HCT116 (cell line): Measurements from ENCODE around the gene SH2B2. TPM values are rescaled to one million over a fixed set of nuclear protein-coding genes. Genes with fewer than 3 reads are reported as not detected.

Experiments
- ATAC-seq: fragments of 200-7000 bp; cut with Tn5 transposase; 2 replicates; pipeline ENCODE4 v1.9.1; 2020; ENCODE audit warnings: mild to moderate bottlenecking, moderate library complexity
- BruUV-seq: library from RNA; stranded (reverse); fragments of 400-500 nt; replicated peaks from 2 replicates; lab custom pipeline; 2021; lab: Mats Ljungman, UMichigan
- CTCF ChIA-PET: fragments of 300-600 bp; sonication (Branson Sonifier 250); formaldehyde crosslinking; loops from one replicate; lab custom pipeline; 2021; ENCODE audit warnings: antibody characterized with exemption; lab: Charles Lee
- POLR2A ChIA-PET: fragments of 300-600, 350-600 bp; sonication (Branson Sonifier 250); formaldehyde crosslinking; loops from one replicate; lab custom pipeline; 2021; ENCODE audit warnings: antibody characterized with exemption; lab: Charles Lee
- RAD21 ChIA-PET, 2 experiments: fragments of 300-600 bp; sonication (Branson Sonifier 250); formaldehyde crosslinking; loops; one replicate each; lab custom pipeline; 2023; ENCODE audit warnings: low total read pairs in 2 of 2; ENCODE audit not compliant: uncharacterized antibody in 2 of 2, unreplicated experiment in 2 of 2, low non-redundant PET in 1 of 2; lab: Charles Lee
- DNase-seq: peaks from one replicate; pipeline ENCODE4 v3.0.0-alpha.2; 2010; ENCODE audit warnings: low read depth, low spot score
- H2AFZ ChIP-seq: fragments of 200-600 bp; shearing (Covaris generic), sonication (generic); 2 replicates; pipeline ENCODE4 v1.6.1; 2017; ENCODE audit warnings: low read depth, mixed run types, mixed read lengths, antibody characterized with exemption, low read length; ENCODE audit not compliant: poor library complexity, severe bottlenecking
- H3K27ac ChIP-seq: 2 replicates; pipeline ENCODE4 v1.5.1; 2012; ENCODE audit warnings: low read depth, low read length
- H3K27me3 ChIP-seq: fragments of 200-600 bp; sonication (generic); 2 replicates; pipeline ENCODE4 v1.6.1; 2016; ENCODE audit warnings: mixed run types, low read length, mixed read lengths; ENCODE audit not compliant: insufficient read depth
- H3K36me3 ChIP-seq, 2 experiments: fragments of 200-500 bp in 1 of 2; fragments of 200-600 bp in 1 of 2; sonication (Bioruptor generic) in 1 of 2; sonication (generic) in 1 of 2; 2 replicates each; pipeline versions ENCODE4 v1.5.1 to v1.6.1; 2014 to 2016; ENCODE audit warnings: low read length in 2 of 2, inconsistent platforms in 1 of 2, mixed read lengths in 1 of 2, mixed run types in 1 of 2; ENCODE audit not compliant: insufficient read depth in 2 of 2, control insufficient read depth in 1 of 2
- H3K4me1 ChIP-seq, 2 experiments: fragments of 200-600 bp in 1 of 2; sonication (generic) in 1 of 2; 2 replicates each; pipeline versions ENCODE4 v1.5.1 to v1.6.1; 2012 to 2017; ENCODE audit warnings: low read length in 2 of 2, inconsistent platforms in 1 of 2, mild to moderate bottlenecking in 1 of 2, mixed read lengths in 1 of 2, mixed run types in 1 of 2, moderate library complexity in 1 of 2; ENCODE audit not compliant: insufficient read depth in 2 of 2, control insufficient read depth in 1 of 2
- H3K4me2 ChIP-seq: fragments of 200-600 bp; sonication (generic); 2 replicates; pipeline ENCODE4 v1.6.1; 2017; ENCODE audit warnings: mixed run types, low read length, mixed read lengths
- H3K4me3 ChIP-seq, 2 experiments: fragments of 200-600 bp in 1 of 2; sonication (generic) in 1 of 2; replicated peaks in 1 of 2; 2 replicates each; pipeline ENCODE4 v1.5.1; 2011 to 2016; ENCODE audit warnings: low read length in 2 of 2, control low read depth in 1 of 2, low read depth in 1 of 2, mild to moderate bottlenecking in 1 of 2, mixed read lengths in 1 of 2, mixed run types in 1 of 2
- H3K79me2 ChIP-seq: fragments of 200-600 bp; sonication (generic); 2 replicates; pipeline ENCODE4 v1.6.1; 2017; ENCODE audit warnings: mild to moderate bottlenecking, mixed run types, low read length, moderate library complexity, mixed read lengths; ENCODE audit not compliant: insufficient read depth
- H3K9ac ChIP-seq: fragments of 200-600 bp; sonication (generic); 2 replicates; pipeline ENCODE4 v1.6.1; 2016; ENCODE audit warnings: low read length, mixed read lengths
- H3K9me2 ChIP-seq: fragments of 200-600 bp; sonication (generic), shearing (Covaris generic); 2 replicates; pipeline ENCODE4 v1.6.1; 2017; ENCODE audit warnings: mixed run types, mild to moderate bottlenecking, moderate library complexity; ENCODE audit not compliant: insufficient read depth
- H3K9me3 ChIP-seq, 2 experiments: fragments of 200-500 bp in 1 of 2; fragments of 200-600 bp in 1 of 2; sonication (Bioruptor generic) in 1 of 2; sonication (generic) in 1 of 2; 2 replicates each; pipeline ENCODE4 v1.6.1; 2014 to 2017; ENCODE audit warnings: low read length in 2 of 2, mixed read lengths in 2 of 2, inconsistent platforms in 1 of 2, low read depth in 1 of 2, mild to moderate bottlenecking in 1 of 2, mixed run types in 1 of 2, moderate library complexity in 1 of 2; ENCODE audit not compliant: control insufficient read depth in 1 of 2, insufficient read depth in 1 of 2
- H4K20me1 ChIP-seq: fragments of 200-600 bp; sonication (generic), shearing (Covaris generic); 2 replicates; pipeline ENCODE4 v1.6.1; 2017; ENCODE audit warnings: mixed run types, mild to moderate bottlenecking, moderate library complexity; ENCODE audit not compliant: insufficient read depth
- ATF3 ChIP-seq: IDR thresholded peaks from 2 replicates; pipeline ENCODE4 v1.6.1; 2012
- CBX3 ChIP-seq: IDR thresholded peaks from 2 replicates; pipeline ENCODE4 v1.6.1; 2012; ENCODE audit warnings: low read depth
- EGR1 ChIP-seq: IDR thresholded peaks from 2 replicates; pipeline ENCODE4 v1.6.1; 2012; ENCODE audit warnings: low read depth
- ELF1 ChIP-seq: IDR thresholded peaks from 2 replicates; pipeline ENCODE4 v1.6.1; 2012; ENCODE audit warnings: low read depth, borderline replicate concordance
- EZH2 ChIP-seq: fragments of 200-600 bp; sonication (generic); IDR thresholded peaks from 2 replicates; pipeline ENCODE4 v1.6.1; 2017; ENCODE audit warnings: antibody characterized with exemption, mixed run types
- EZH2phosphoT487 ChIP-seq: fragments of 200-600 bp; IDR thresholded peaks from 2 replicates; pipeline ENCODE4 v1.6.1; 2018; ENCODE audit warnings: antibody characterized with exemption, borderline replicate concordance
- FOSL1 ChIP-seq: IDR thresholded peaks from 2 replicates; pipeline ENCODE4 v1.6.1; 2012; ENCODE audit warnings: low read depth
- JUND ChIP-seq: IDR thresholded peaks from 2 replicates; pipeline ENCODE4 v1.6.1; 2012
- POLR2A ChIP-seq: IDR thresholded peaks from 2 replicates; pipeline ENCODE4 v1.7.0; 2011; ENCODE audit warnings: borderline replicate concordance; ENCODE audit not compliant: insufficient read depth, insufficient read length; ENCODE audit errors: extremely low read depth
- POLR2AphosphoS5 ChIP-seq: IDR thresholded peaks from 2 replicates; pipeline ENCODE4 v1.6.1; 2011; ENCODE audit warnings: mild to moderate bottlenecking, low read depth, low read length, moderate library complexity
- SIN3A ChIP-seq: IDR thresholded peaks from 2 replicates; pipeline ENCODE4 v1.6.1; 2012; ENCODE audit warnings: low read depth
- SP1 ChIP-seq: IDR thresholded peaks from 2 replicates; pipeline ENCODE4 v1.6.1; 2012; ENCODE audit warnings: low read depth
- SRF ChIP-seq: IDR thresholded peaks from 2 replicates; pipeline ENCODE4 v1.6.1; 2012; ENCODE audit warnings: low read depth
- TCF7L2 ChIP-seq: IDR thresholded peaks from 2 replicates; pipeline ENCODE4 v1.7.0; 2011; ENCODE audit warnings: borderline replicate concordance, inconsistent platforms; ENCODE audit not compliant: insufficient read depth, insufficient read length; ENCODE audit errors: extremely low read depth
- YY1 ChIP-seq: IDR thresholded peaks from 2 replicates; pipeline ENCODE4 v1.6.1; 2011; ENCODE audit warnings: low read length, low read depth, moderate library complexity, mild to moderate bottlenecking; ENCODE audit not compliant: insufficient replicate concordance; ENCODE audit errors: extremely low read depth
- ZFX ChIP-seq: fragments of 450-650 bp; IDR thresholded peaks from 2 replicates; pipeline ENCODE4 v1.6.1; 2017
- ZNF274 ChIP-seq: fragments of 200-500 bp; sonication (Bioruptor generic); IDR thresholded peaks from 2 replicates; pipeline ENCODE4 v1.6.1; 2014; ENCODE audit warnings: mild to moderate bottlenecking, low read depth, low read length, inconsistent platforms
- intact Hi-C: fragments of 100-400 bp; cut with micrococcal nuclease; formaldehyde crosslinking; loops from 2 replicates; pipeline ENCODE4 v1.10.0; 2022
- total RNA-seq: library from RNA; stranded (reverse); gene quantifications from one replicate; pipeline ENCODE4 v1.2.1, GENCODE V29; 2021; ENCODE audit not compliant: unreplicated experiment
- TF ChIP-seq, protein P1 (sequence below): IDR thresholded peaks from 2 replicates; pipeline ENCODE4 v1.6.1; 2012; ENCODE audit warnings: low read depth
- TF ChIP-seq, protein P2 (sequence below), 3 experiments: fragments of 200-600 bp in 1 of 3; sonication (generic) in 1 of 3; IDR thresholded peaks in 2 of 3; conservative IDR thresholded peaks in 1 of 3; 2 replicates each; pipeline ENCODE4 v1.5.1; 2012 to 2017; ENCODE audit warnings: low read depth in 2 of 3, low read length in 2 of 3, antibody characterized with exemption in 1 of 3, borderline replicate concordance in 1 of 3, control low read depth in 1 of 3, mild to moderate bottlenecking in 1 of 3, mixed read lengths in 1 of 3, mixed run types in 1 of 3, moderate library complexity in 1 of 3; ENCODE audit not compliant: insufficient read depth in 1 of 3
- TF ChIP-seq, protein P3 (sequence below): IDR thresholded peaks from 2 replicates; pipeline ENCODE4 v1.6.1; 2012

The SH2B2 gene
- total RNA-seq, 1 experiment from 2014 or later: 11.8 TPM

- BruUV-seq: no TSS peak
- H3K36me3 ChIP-seq: no peaks in the 10 kb centered on the region
- no peaks in the 10 kb centered on the region for H4K20me1 ChIP-seq
- no peak overlapping the region for H3K4me3 ChIP-seq
- TF ChIP-seq SIN3A (no peak), ATF3 (no peak), YY1 (no peak), ZNF274 (no peak), POLR2AphosphoS5 (no peak), CBX3 (no peak), POLR2A (no peak), ZFX (no peak), TCF7L2 (no peak), SP1 (no peak), EGR1 (no peak), FOSL1 (no peak), ELF1 (no peak), SRF (no peak), EZH2phosphoT487 (no peak), EZH2 (no peak), JUND (no peak)
- TF ChIP-seq, protein P1, sequence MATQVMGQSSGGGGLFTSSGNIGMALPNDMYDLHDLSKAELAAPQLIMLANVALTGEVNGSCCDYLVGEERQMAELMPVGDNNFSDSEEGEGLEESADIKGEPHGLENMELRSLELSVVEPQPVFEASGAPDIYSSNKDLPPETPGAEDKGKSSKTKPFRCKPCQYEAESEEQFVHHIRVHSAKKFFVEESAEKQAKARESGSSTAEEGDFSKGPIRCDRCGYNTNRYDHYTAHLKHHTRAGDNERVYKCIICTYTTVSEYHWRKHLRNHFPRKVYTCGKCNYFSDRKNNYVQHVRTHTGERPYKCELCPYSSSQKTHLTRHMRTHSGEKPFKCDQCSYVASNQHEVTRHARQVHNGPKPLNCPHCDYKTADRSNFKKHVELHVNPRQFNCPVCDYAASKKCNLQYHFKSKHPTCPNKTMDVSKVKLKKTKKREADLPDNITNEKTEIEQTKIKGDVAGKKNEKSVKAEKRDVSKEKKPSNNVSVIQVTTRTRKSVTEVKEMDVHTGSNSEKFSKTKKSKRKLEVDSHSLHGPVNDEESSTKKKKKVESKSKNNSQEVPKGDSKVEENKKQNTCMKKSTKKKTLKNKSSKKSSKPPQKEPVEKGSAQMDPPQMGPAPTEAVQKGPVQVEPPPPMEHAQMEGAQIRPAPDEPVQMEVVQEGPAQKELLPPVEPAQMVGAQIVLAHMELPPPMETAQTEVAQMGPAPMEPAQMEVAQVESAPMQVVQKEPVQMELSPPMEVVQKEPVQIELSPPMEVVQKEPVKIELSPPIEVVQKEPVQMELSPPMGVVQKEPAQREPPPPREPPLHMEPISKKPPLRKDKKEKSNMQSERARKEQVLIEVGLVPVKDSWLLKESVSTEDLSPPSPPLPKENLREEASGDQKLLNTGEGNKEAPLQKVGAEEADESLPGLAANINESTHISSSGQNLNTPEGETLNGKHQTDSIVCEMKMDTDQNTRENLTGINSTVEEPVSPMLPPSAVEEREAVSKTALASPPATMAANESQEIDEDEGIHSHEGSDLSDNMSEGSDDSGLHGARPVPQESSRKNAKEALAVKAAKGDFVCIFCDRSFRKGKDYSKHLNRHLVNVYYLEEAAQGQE: no peak
- TF ChIP-seq, protein P2, sequence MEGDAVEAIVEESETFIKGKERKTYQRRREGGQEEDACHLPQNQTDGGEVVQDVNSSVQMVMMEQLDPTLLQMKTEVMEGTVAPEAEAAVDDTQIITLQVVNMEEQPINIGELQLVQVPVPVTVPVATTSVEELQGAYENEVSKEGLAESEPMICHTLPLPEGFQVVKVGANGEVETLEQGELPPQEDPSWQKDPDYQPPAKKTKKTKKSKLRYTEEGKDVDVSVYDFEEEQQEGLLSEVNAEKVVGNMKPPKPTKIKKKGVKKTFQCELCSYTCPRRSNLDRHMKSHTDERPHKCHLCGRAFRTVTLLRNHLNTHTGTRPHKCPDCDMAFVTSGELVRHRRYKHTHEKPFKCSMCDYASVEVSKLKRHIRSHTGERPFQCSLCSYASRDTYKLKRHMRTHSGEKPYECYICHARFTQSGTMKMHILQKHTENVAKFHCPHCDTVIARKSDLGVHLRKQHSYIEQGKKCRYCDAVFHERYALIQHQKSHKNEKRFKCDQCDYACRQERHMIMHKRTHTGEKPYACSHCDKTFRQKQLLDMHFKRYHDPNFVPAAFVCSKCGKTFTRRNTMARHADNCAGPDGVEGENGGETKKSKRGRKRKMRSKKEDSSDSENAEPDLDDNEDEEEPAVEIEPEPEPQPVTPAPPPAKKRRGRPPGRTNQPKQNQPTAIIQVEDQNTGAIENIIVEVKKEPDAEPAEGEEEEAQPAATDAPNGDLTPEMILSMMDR (IDR thresholded peaks at IDR 0.05 in 2 of 3, conservative IDR thresholded peaks at IDR 0.05 in 1 of 3; ENCODE audit: borderline replicate concordance in 1 of 3, insufficient read depth in 1 of 3, low read depth in 2 of 3, low read length in 2 of 3): no peak
- TF ChIP-seq, protein P3, sequence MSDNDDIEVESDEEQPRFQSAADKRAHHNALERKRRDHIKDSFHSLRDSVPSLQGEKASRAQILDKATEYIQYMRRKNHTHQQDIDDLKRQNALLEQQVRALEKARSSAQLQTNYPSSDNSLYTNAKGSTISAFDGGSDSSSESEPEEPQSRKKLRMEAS: no peak
- no peaks in the 10 kb centered on the region for H3K79me2 ChIP-seq
- no peaks in the 10 kb centered on the region for H3K9me2 ChIP-seq
- H3K9me3 ChIP-seq: no peaks in the 10 kb centered on the region
- no peak for ATAC-seq
- ChIA-PET POLR2A (no interaction called here), RAD21 (no interaction called here), CTCF (no interaction called here)
- intact Hi-C loops: no loop called here
- no peak for DNase-seq
- H3K27ac ChIP-seq: no peak overlapping the region
- H3K4me2 ChIP-seq: no peak overlapping the region
- H3K4me1 ChIP-seq: peaks cover 9 to 10% of the 10 kb centered on the region in 2 experiments
- H2AFZ ChIP-seq: no peak overlapping the region
- H3K9ac ChIP-seq: no peak overlapping the region
- no peaks in the 10 kb centered on the region for H3K27me3 ChIP-seq
These were observed 35.6 kb downstream of the SH2B2 start for GRCh38 chr7:102322202-102322715.
